AG04449 (cell line): ENCODE results near the gene UBA52.

Experiments
- CTCF ChIA-PET: fragments of 350-600 bp; formaldehyde crosslinking; extraction: SDS; loops from one replicate; lab custom pipeline; 2021; ENCODE audit warnings: antibody characterized with exemption; lab: Yijun Ruan, JAX
- POLR2A ChIA-PET: fragments of 400-600, 350-600 bp; formaldehyde crosslinking; extraction: SDS; loops from one replicate; lab custom pipeline; 2020; ENCODE audit warnings: antibody characterized with exemption, inconsistent platforms; lab: Yijun Ruan, JAX
- DNase-seq: peaks from one replicate; pipeline ENCODE4 v3.0.0-alpha.2; 2010; ENCODE audit warnings: low read depth, low spot score
- H3K4me3 ChIP-seq: 2 replicates; pipeline ENCODE4 v1.5.1; 2011; ENCODE audit warnings: low read depth, mild to moderate bottlenecking, control low read depth, low read length
- TF ChIP-seq, protein P1 (sequence below): IDR thresholded peaks from one replicate; pipeline ENCODE4 v1.5.1; 2011; ENCODE audit warnings: mild to moderate bottlenecking, moderate library complexity, low read length, control low read depth, inconsistent platforms; ENCODE audit not compliant: insufficient read depth; ENCODE audit errors: missing control alignments

The UBA52 gene

DNA sequence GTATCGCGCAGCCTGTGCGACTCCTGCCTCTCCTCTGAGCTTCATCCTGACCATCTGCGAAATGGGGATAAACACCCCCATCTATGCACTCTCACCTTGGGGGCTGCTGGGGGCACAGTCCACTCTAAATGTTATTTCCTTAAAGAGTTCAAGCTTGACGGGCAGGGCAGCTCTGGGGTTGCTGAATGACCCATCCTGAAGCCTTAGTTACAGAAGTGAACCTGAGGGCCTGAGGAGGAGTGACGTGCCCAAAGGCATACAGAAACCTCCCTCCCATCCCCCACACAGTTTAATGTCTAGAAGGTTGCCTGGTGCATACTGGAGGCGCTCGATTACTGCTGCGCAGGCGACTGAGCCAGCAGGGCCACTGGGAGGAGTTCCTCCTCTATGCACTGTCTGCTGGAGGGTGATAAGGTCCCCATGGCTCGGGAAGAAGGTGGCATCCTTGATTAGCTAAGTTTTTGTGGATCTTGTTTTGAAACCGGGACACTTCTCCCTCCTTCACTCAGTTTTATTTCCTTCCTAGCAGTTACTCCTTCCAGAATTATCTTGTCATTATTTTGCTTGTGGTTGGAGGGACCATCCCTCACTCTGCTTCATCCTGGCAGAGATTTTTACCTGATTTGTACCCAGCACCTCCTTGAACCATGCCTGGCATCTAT is 27.7 kb upstream of the UBA52 start:
- CTCF ChIA-PET = interaction anchor here (0.7 to 2.1 kb wide), 7 partner anchors 12 to 323 kb away, joined by 3 to 7 read pairs (median 4); partner anchors contain the start of gene KXD1
- POLR2A ChIA-PET = interaction anchor here (1.0 kb wide), 2 partner anchors 8 to 14 kb away, joined by 3 to 6 read pairs; no protein-coding TSS in a partner anchor

DNA sequence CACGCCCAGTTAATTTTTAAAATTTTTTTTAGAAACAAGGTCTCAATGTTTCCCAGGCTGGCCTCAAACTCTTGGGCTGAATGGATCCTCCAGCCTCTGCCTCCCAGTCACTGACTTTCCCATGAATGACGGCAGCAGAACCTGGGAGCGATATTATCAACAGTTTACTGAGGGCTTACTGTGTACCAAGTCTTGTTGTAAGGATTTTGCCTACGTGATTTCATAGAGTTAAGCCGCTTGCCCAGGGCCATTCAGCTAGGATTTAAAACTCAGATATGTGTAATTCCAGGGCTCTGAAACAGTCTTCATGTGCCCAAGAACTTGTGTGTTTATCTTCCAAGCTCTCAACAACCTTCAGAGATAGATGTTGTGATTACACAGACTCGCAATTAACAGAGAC is 20.0 kb upstream of the UBA52 start:
- POLR2A ChIA-PET = no interaction called here
- no peak for DNase-seq
- CTCF ChIA-PET = interaction anchor here (0.9 to 1.6 kb wide), 6 partner anchors 9 to 295 kb away, joined by 3 to 6 read pairs (median 3); no protein-coding TSS in a partner anchor
- TF ChIP-seq, protein P1, sequence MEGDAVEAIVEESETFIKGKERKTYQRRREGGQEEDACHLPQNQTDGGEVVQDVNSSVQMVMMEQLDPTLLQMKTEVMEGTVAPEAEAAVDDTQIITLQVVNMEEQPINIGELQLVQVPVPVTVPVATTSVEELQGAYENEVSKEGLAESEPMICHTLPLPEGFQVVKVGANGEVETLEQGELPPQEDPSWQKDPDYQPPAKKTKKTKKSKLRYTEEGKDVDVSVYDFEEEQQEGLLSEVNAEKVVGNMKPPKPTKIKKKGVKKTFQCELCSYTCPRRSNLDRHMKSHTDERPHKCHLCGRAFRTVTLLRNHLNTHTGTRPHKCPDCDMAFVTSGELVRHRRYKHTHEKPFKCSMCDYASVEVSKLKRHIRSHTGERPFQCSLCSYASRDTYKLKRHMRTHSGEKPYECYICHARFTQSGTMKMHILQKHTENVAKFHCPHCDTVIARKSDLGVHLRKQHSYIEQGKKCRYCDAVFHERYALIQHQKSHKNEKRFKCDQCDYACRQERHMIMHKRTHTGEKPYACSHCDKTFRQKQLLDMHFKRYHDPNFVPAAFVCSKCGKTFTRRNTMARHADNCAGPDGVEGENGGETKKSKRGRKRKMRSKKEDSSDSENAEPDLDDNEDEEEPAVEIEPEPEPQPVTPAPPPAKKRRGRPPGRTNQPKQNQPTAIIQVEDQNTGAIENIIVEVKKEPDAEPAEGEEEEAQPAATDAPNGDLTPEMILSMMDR = no peak
- H3K4me3 ChIP-seq = no peak overlapping the region

More for the DNA sequence above, 27.7 kb upstream of the UBA52 start:
- no peak for DNase-seq
- TF ChIP-seq, protein P1 = no peak
- H3K4me3 ChIP-seq = peak overlapping the region; percentile 50

DNA sequence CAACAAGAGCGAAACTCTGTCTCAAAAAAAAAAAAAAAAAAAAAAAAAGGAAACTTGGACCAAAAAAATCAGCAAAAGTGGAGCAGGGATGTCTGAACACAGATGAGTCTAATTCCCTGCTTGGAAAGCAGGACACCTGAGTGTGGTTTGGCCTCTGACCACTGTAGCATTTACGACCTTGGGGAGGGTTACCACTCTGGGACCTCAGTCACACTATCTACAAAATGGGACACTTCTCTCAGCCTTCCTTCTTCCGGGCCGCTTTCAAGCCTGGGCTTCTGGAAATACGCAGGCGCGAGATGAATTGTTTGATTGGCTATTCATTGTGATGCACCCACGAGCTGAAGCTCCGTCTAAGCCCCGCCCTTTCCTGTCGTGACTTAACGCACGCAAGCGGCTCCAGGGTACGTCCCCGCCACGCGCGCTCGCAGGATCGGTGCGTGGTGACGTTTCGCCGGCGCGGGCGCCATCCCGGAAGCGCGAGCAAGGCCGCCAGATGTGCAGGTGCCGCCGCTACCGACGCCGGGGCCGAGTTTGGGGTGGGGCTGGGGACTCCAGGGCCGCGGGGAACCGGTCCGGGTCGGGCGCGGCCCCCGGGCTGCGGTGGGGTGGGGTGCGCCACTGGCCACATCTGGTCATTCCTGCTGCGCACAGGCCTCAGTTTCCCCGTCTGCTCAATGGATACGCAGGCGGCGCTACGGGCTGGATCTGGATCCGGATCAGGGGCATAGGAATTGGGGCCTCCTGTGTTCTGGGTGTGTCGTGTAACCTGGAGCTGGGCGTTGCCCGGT is 14.1 kb upstream of the UBA52 start, which contains the start of gene KXD1:
Gene KXD1 (plus strand): TSS at position 460 of the 791 bp plus-strand sequence. CDS start 4,187 bp downstream, outside the sequence.
- ChIA-PET POLR2A (interaction anchor here (0.6 to 2.7 kb wide), 11 partner anchors 12 to 402 kb away, joined by 3 to 17 read pairs (median 4); partner anchors contain the start of genes DDX49, ELL, FKBP8 and JUND), CTCF (interaction anchor here (0.6 to 2.0 kb wide), 7 partner anchors 13 to 290 kb away, joined by 3 to 11 read pairs (median 3); no protein-coding TSS in a partner anchor)
- TF ChIP-seq, protein P1 = no peak
- peak; percentile 92 for DNase-seq
- H3K4me3 ChIP-seq = peak within 1 kb of the TSS; percentile 91

DNA sequence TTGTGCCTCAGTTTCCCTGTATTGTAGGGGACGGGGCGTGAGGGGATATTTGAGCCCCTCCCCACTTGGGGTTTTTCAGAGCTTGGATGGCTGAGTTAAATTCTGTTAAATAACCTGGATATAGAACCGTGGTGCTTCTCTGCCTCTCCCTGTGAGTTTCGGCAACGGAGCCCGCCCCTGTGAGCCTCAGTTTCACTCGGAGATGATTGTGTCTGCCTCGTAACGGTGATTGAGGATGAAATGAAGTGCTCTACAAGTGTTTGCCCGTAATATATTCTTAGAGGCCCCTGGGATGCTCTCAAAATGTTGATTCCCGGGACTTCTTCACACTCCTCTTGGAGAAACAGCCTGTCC is 13.5 kb upstream of the UBA52 start:
- CTCF ChIA-PET = interaction anchor here (0.8 to 2.0 kb wide), 7 partner anchors 14 to 296 kb away, joined by 3 to 11 read pairs (median 4); no protein-coding TSS in a partner anchor
- POLR2A ChIA-PET = interaction anchor here (0.6 to 2.7 kb wide), 10 partner anchors 14 to 401 kb away, joined by 3 to 17 read pairs (median 4); partner anchors contain the start of genes DDX49, ELL, FKBP8 and JUND
- no peak for DNase-seq
- TF ChIP-seq, protein P1 = no peak
- peak overlapping the region; percentile 91 for H3K4me3 ChIP-seq

DNA sequence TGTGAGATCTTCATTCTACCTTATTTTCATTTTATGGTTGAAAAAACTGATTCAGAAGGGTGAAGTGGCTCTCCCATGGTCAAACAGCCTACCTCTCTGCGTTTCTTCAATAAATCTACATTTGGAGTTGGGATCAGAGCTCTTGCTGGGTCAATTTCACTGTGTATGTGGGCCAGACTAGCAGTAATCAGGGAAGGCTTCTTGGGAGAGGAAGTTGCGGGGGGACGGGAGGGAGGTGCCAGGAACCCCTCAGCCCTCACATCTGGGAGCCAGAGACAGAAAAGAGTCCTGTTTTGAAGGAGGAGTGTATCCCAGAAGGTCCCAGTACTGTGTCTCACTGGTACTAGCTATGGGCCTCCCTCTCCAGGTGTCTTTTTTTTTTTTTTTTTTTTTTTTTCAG is 13.1 kb upstream of the UBA52 start:
- no peak for DNase-seq
- H3K4me3 ChIP-seq = peak overlapping the region; percentile 91
- ChIA-PET POLR2A (interaction anchor here (0.6 to 2.7 kb wide), 9 partner anchors 13 to 401 kb away, joined by 3 to 17 read pairs (median 5); partner anchors contain the start of genes DDX49, ELL, FKBP8 and JUND), CTCF (interaction anchor here (0.8 to 2.0 kb wide), 7 partner anchors 89 to 296 kb away, joined by 3 to 11 read pairs (median 3); no protein-coding TSS in a partner anchor)
- TF ChIP-seq, protein P1 = no peak
